CD4-positive, CD25-positive, alpha-beta regulatory T cell (primary cell): ENCODE results near the gene GOSR2. TPM values are rescaled to one million over a fixed set of nuclear protein-coding genes. Genes with fewer than 3 reads are reported as not detected.
A peak's percentile ranks its signal among the peaks of the same experiment; 100 is the strongest.
"Not testable (repeated sequence)": the region's sequence is repeated elsewhere in the genome, so short reads cannot be mapped to it uniquely, and the experiment has no call there.

Source experiments
- ATAC-seq, 2 donors: fragments of 150-1000 bp; cut with Tn5 transposase; one replicate each; pipeline ENCODE4 v1.10.0; 2021; ENCODE audit warnings: low read depth in 2 of 2, moderate number of reproducible peaks in 2 of 2, moderate library complexity in 1 of 2
- DNase-seq, 3 donors: peaks; one replicate each; pipeline versions ENCODE4 v3.0.0 to v3.0.0-alpha.2; 2012 to 2022; ENCODE audit warnings: mixed read lengths in 1 of 3
- H3K27ac ChIP-seq: one replicate; pipeline ENCODE4 v1.7.0; 2013; ENCODE audit warnings: mild to moderate bottlenecking, low read length; ENCODE audit not compliant: insufficient read depth, poor library complexity, severe bottlenecking
- H3K27me3 ChIP-seq: one replicate; pipeline ENCODE4 v1.7.0; 2013; ENCODE audit warnings: low read length; ENCODE audit not compliant: control insufficient read depth, insufficient read depth
- H3K36me3 ChIP-seq: one replicate; pipeline ENCODE4 v1.7.0; 2013; ENCODE audit warnings: mild to moderate bottlenecking, low read length, moderate library complexity; ENCODE audit not compliant: control insufficient read depth, insufficient read depth
- H3K4me1 ChIP-seq: 2 replicates; pipeline ENCODE4 v1.7.0; 2013; ENCODE audit warnings: mild to moderate bottlenecking, low read length; ENCODE audit not compliant: insufficient read depth, control insufficient read depth, poor library complexity, severe bottlenecking
- H3K4me3 ChIP-seq: one replicate; pipeline ENCODE4 v1.7.0; 2013; ENCODE audit warnings: low read depth, mild to moderate bottlenecking, low read length, moderate library complexity
- H3K9me3 ChIP-seq, 2 experiments: 1 replicate in 1 of 2; 2 replicates in 1 of 2; pipeline ENCODE4 v1.7.0; 2013; ENCODE audit warnings: low read length in 2 of 2, mild to moderate bottlenecking in 1 of 2, moderate library complexity in 1 of 2; ENCODE audit not compliant: control insufficient read depth in 2 of 2
- H3K27ac Mint-ChIP-seq, 3 donors: one replicate each; pipeline ENCODE4 v1.8.0; 2020 to 2022; ENCODE audit warnings: mild to moderate bottlenecking in 3 of 3, mixed read lengths in 3 of 3, moderate library complexity in 2 of 3
- H3K27me3 Mint-ChIP-seq: one replicate; pipeline ENCODE4 v1.8.0; 2022; ENCODE audit warnings: mild to moderate bottlenecking, mixed read lengths
- H3K36me3 Mint-ChIP-seq: one replicate; pipeline ENCODE4 v1.8.0; 2020; ENCODE audit warnings: mixed read lengths
- H3K4me1 Mint-ChIP-seq, 4 donors: one replicate each; pipeline ENCODE4 v1.8.0; 2020 to 2022; ENCODE audit warnings: mixed read lengths in 4 of 4, mild to moderate bottlenecking in 1 of 4
- H3K4me3 Mint-ChIP-seq, 4 donors: one replicate each; pipeline ENCODE4 v1.8.0; 2020 to 2022; ENCODE audit warnings: mild to moderate bottlenecking in 4 of 4, mixed read lengths in 4 of 4, moderate library complexity in 3 of 4
- H3K9me3 Mint-ChIP-seq, 7 donors: one replicate each; pipeline ENCODE4 v1.8.0; 2020 to 2022; ENCODE audit warnings: mixed read lengths in 7 of 7, mild to moderate bottlenecking in 3 of 7, moderate library complexity in 2 of 7
- polyA plus RNA-seq, 4 donors: library from polyadenylated mRNA; unstranded; fragments of 300-500 nt; fragmentation: Illumina TruSeq; gene quantifications; one replicate each; pipeline ENCODE4 v1.2.3, GENCODE V29; 2021
- total RNA-seq: library from RNA; stranded (reverse); gene quantifications from one replicate; pipeline ENCODE4 v1.2.3, GENCODE V29; 2022

GOSR2 gene
- total and polyA plus RNA-seq, 5 donors from 2014 or later = 39.9 to 65.4 (median 54.8) TPM

GRCh38 chr17:46949291-46950174, 26.6 kb downstream of the GOSR2 start:
- Mint-ChIP-seq H3K4me3 (no peak overlapping the region), H3K36me3 (peaks cover 7% of the 10 kb centered on the region), H3K27me3 (no peaks in the 10 kb centered on the region), H3K27ac (peak overlapping the region in 1 of 3 donors; percentile 79), H3K4me1 (peaks cover 0 to 8% (median 3%) of the 10 kb centered on the region in 4 donors), H3K9me3 (no peaks in the 10 kb centered on the region)
- ATAC-seq (no peak), DNase-seq (no peak)
- Histone ChIP-seq H3K27me3 (no peaks in the 10 kb centered on the region), H3K9me3 (no peaks in the 10 kb centered on the region), H3K4me1 (no peaks in the 10 kb centered on the region), H3K4me3 (no peak overlapping the region), H3K27ac (no peak overlapping the region), H3K36me3 (peaks cover 6% of the 10 kb centered on the region)

GRCh38 chr17:46950342-46950996, 27.5 kb downstream of the GOSR2 start:
- Mint-ChIP-seq H3K27me3 (no peaks in the 10 kb centered on the region), H3K36me3 (peaks cover 9% of the 10 kb centered on the region), H3K4me1 (peaks cover 0 to 3% (median under 1%) of the 10 kb centered on the region in 4 donors), H3K4me3 (no peak overlapping the region), H3K9me3 (peaks cover 0 to under 1% (median 0%) of the 10 kb centered on the region in 7 donors), H3K27ac (no peak overlapping the region)
- H3K4me1 ChIP-seq = no peaks in the 10 kb centered on the region
- ATAC-seq = no peak
- no peak overlapping the region for H3K27ac ChIP-seq
- H3K9me3 ChIP-seq = no peaks in the 10 kb centered on the region
- H3K27me3 ChIP-seq = no peaks in the 10 kb centered on the region
- no peak overlapping the region for H3K4me3 ChIP-seq
- DNase-seq = no peak
- peaks cover 6% of the 10 kb centered on the region for H3K36me3 ChIP-seq

- H3K27me3 Mint-ChIP-seq = no peaks in the 10 kb centered on the region
- no peak for ATAC-seq
- DNase-seq = no peak
- Histone ChIP-seq H3K36me3 (peaks cover 6% of the 10 kb centered on the region), H3K9me3 (no peaks in the 10 kb centered on the region), H3K4me3 (no peak overlapping the region), H3K27ac (no peak overlapping the region), H3K27me3 (no peaks in the 10 kb centered on the region), H3K4me1 (no peaks in the 10 kb centered on the region)
- no peak overlapping the region for H3K4me3 Mint-ChIP-seq
- peaks cover 0 to 1% (median 0%) of the 10 kb centered on the region in 7 donors for H3K9me3 Mint-ChIP-seq
- H3K27ac Mint-ChIP-seq = peak overlapping the region in 1 of 3 donors; percentile 51
- peaks cover 0 to 3% (median 0%) of the 10 kb centered on the region in 4 donors for H3K4me1 Mint-ChIP-seq
- H3K36me3 Mint-ChIP-seq = peaks cover 13% of the 10 kb centered on the region
Measured at GRCh38 chr17:46950997-46951621, 28.1 kb downstream of the GOSR2 start.

GRCh38 chr17:46951706-46952105, 28.7 kb downstream of the GOSR2 start:
- Mint-ChIP-seq H3K4me3 (no peak overlapping the region), H3K27me3 (no peaks in the 10 kb centered on the region), H3K36me3 (peaks cover 16% of the 10 kb centered on the region), H3K9me3 (peaks cover 0 to 2% (median 0%) of the 10 kb centered on the region in 7 donors), H3K27ac (peak overlapping the region in 2 of 3 donors; percentile 5 to 20), H3K4me1 (peaks cover 0 to 2% (median 0%) of the 10 kb centered on the region in 4 donors)
- Histone ChIP-seq H3K27me3 (no peaks in the 10 kb centered on the region), H3K36me3 (peaks cover 6% of the 10 kb centered on the region), H3K27ac (no peak overlapping the region), H3K4me1 (no peaks in the 10 kb centered on the region), H3K9me3 (no peaks in the 10 kb centered on the region), H3K4me3 (no peak overlapping the region)
- DNase-seq (no peak), ATAC-seq (no peak)

GRCh38 chr17:46952115-46952514, 29.2 kb downstream of the GOSR2 start:
- Histone ChIP-seq H3K9me3 (no peaks in the 10 kb centered on the region), H3K4me3 (no peak overlapping the region), H3K27me3 (no peaks in the 10 kb centered on the region), H3K4me1 (no peaks in the 10 kb centered on the region), H3K36me3 (peaks cover 6% of the 10 kb centered on the region), H3K27ac (no peak overlapping the region)
- no peak for ATAC-seq
- no peaks in the 10 kb centered on the region for H3K4me1 Mint-ChIP-seq
- H3K27me3 Mint-ChIP-seq = no peaks in the 10 kb centered on the region
- peaks cover 16% of the 10 kb centered on the region for H3K36me3 Mint-ChIP-seq
- H3K4me3 Mint-ChIP-seq = no peak overlapping the region
- peak overlapping the region in 1 of 3 donors; percentile 5 for H3K27ac Mint-ChIP-seq
- peaks cover 0 to 2% (median 0%) of the 10 kb centered on the region in 7 donors for H3K9me3 Mint-ChIP-seq
- DNase-seq = no peak

- not testable (repeated sequence) for H3K4me1 Mint-ChIP-seq, H3K27ac Mint-ChIP-seq, H3K9me3 ChIP-seq, DNase-seq, H3K27me3 Mint-ChIP-seq, H3K36me3 ChIP-seq, ATAC-seq, H3K27me3 ChIP-seq, H3K27ac ChIP-seq, H3K4me3 Mint-ChIP-seq, H3K4me1 ChIP-seq, H3K9me3 Mint-ChIP-seq, H3K4me3 ChIP-seq
- peaks cover 21% of the 10 kb centered on the region for H3K36me3 Mint-ChIP-seq
Measured at GRCh38 chr17:46953191-46953590, 30.2 kb downstream of the GOSR2 start.

- Mint-ChIP-seq H3K27me3 (no peaks in the 10 kb centered on the region), H3K4me3 (no peak overlapping the region), H3K9me3 (peaks cover 0 to 8% (median 2%) of the 10 kb centered on the region in 7 donors), H3K27ac (peak overlapping the region in 2 of 3 donors; percentile 33 to 47), H3K4me1 (peaks cover 0 to 9% (median 0%) of the 10 kb centered on the region in 4 donors), H3K36me3 (peaks cover 26% of the 10 kb centered on the region)
- DNase-seq (no peak), ATAC-seq (no peak)
- Histone ChIP-seq H3K36me3 (no peaks in the 10 kb centered on the region), H3K4me1 (no peaks in the 10 kb centered on the region), H3K4me3 (no peak overlapping the region), H3K27ac (no peak overlapping the region), H3K27me3 (no peaks in the 10 kb centered on the region), H3K9me3 (peaks cover 0 to 2% of the 10 kb centered on the region in 2 experiments)
Measured at GRCh38 chr17:46958041-46958591, 35.2 kb downstream of the GOSR2 start.
